Lower lobe of right lung (tissue), 2 donors: ENCODE measurements around the gene AKIP1. TPM values are rescaled to one million over a fixed set of nuclear protein-coding genes. Genes with fewer than 3 reads are reported as not detected.

Experiments used
- ATAC-seq, 2 donors: fragments of 200-7000 bp; cut with Tn5 transposase; one replicate each; pipeline ENCODE4 v1.9.1; 2020 to 2022; ENCODE audit warnings: mild to moderate bottlenecking in 2 of 2, moderate library complexity in 2 of 2
- DNase-seq: peaks from one replicate; pipeline ENCODE4 v3.0.0-alpha.2; 2020
- H3K27ac ChIP-seq: fragments of 200-600 bp; one replicate; pipeline ENCODE4 v1.8.0; 2022
- H3K27me3 ChIP-seq: fragments of 200-600 bp; one replicate; pipeline ENCODE4 v1.8.0; 2022; ENCODE audit warnings: low read depth
- H3K36me3 ChIP-seq: fragments of 200-600 bp; one replicate; pipeline ENCODE4 v1.8.0; 2022; ENCODE audit warnings: mild to moderate bottlenecking
- H3K4me1 ChIP-seq: fragments of 200-600 bp; one replicate; pipeline ENCODE4 v1.8.0; 2022
- H3K4me3 ChIP-seq: fragments of 200-600 bp; one replicate; pipeline ENCODE4 v1.8.0; 2022; ENCODE audit warnings: mild to moderate bottlenecking
- H3K9me3 ChIP-seq: fragments of 200-600 bp; one replicate; pipeline ENCODE4 v1.8.0; 2022
- intact Hi-C: fragments of 100-400 bp; cut with DNase I; formaldehyde crosslinking; loops from one replicate; pipeline ENCODE4 v1.11.0; 2022
- total RNA-seq: library from RNA; stranded (reverse); fragmentation: NEBNext Ultra II Directional; extraction: Animal tissue kit (Norgen Biotek cat#: 25700); gene quantifications from one replicate; pipeline ENCODE4 v1.2.1, GENCODE V29; 2021
- TF ChIP-seq, protein P1 (sequence below): fragments of 200-600 bp; IDR thresholded peaks from one replicate; pipeline ENCODE4 v1.8.0; 2022; ENCODE audit warnings: antibody characterized with exemption, mild to moderate bottlenecking
- donor health status: DM: no; HTN: yes; CAD: no; lungs with severe emphysema.

Gene AKIP1
- total RNA-seq, 1 donor from 2014 or later, result 24.1 TPM

DNA sequence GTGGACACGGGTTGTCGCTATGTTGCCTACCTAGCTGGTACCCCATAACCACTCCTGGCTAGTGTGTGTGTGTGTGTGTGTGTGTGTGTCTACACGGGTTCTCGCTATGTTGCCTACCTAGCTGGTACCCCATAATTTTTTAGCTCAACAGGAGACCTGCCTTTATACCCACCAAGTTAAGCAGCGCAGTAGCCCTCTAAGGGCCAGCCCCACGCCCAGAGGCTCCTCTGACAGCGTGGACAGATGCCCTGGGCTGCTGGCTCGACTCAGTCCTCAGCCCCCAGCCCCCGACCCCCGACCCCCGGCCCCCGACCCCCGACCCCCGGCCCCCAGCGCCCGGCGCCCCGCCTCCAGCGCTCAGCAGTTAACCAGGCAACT is 351 bp upstream of the AKIP1 start:
- peak overlapping the region; percentile 90 for H3K27ac ChIP-seq
- H3K27me3 ChIP-seq, result no peaks in the 10 kb centered on the region
- intact Hi-C loops, result no loop called here
- peaks cover 4% of the 10 kb centered on the region for H3K36me3 ChIP-seq
- H3K4me3 ChIP-seq, result peak overlapping the region; percentile 87
- ATAC-seq (peak; percentile 18 to 24), DNase-seq (no peak)
- TF ChIP-seq, protein P1, sequence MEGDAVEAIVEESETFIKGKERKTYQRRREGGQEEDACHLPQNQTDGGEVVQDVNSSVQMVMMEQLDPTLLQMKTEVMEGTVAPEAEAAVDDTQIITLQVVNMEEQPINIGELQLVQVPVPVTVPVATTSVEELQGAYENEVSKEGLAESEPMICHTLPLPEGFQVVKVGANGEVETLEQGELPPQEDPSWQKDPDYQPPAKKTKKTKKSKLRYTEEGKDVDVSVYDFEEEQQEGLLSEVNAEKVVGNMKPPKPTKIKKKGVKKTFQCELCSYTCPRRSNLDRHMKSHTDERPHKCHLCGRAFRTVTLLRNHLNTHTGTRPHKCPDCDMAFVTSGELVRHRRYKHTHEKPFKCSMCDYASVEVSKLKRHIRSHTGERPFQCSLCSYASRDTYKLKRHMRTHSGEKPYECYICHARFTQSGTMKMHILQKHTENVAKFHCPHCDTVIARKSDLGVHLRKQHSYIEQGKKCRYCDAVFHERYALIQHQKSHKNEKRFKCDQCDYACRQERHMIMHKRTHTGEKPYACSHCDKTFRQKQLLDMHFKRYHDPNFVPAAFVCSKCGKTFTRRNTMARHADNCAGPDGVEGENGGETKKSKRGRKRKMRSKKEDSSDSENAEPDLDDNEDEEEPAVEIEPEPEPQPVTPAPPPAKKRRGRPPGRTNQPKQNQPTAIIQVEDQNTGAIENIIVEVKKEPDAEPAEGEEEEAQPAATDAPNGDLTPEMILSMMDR, result no peak
- peaks cover 38% of the 10 kb centered on the region for H3K4me1 ChIP-seq
- H3K9me3 ChIP-seq, result no peaks in the 10 kb centered on the region

DNA sequence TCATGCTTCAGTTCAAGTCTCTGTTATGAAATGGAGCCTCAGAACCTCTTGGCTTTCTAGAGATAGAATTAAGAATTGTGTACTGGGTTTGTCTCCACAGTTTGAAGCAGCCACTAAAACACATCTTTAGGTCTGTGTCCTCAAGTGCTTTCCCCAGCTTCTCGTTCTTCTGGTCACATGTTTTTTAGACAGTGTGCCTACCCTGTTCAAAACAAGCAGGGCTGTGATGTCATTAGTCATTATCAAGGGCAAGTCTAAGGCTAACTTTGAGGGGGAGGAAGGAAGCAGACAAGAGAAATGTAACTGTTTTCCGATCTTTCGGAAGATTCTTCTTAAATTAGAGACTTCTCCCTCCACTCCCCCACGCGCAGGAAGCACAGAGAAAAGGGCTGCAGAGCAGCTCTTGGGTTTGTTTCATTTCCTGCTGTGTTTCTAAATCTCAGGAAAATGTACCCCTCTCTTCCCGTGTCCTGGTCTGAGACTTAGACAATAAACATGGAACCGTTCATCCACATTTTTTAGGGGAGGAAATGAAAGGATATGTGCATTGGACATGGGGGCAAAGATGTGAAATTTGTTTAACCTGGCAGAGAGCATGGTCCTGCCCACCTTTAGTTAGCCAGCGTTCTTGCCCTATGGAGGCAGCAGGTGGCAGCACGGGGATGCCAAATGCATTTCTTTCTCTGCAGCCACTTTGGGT is 3.1 kb downstream of the AKIP1 start:
- peak overlapping the region; percentile 24 for H3K4me3 ChIP-seq

GRCh38 chr11:8914661-8915018 is 3.7 kb downstream of the AKIP1 start:
- TF ChIP-seq, protein P1, result no peak
- Histone ChIP-seq H3K27ac (no peak overlapping the region), H3K4me3 (peak overlapping the region; percentile 24), H3K9me3 (no peaks in the 10 kb centered on the region), H3K27me3 (no peaks in the 10 kb centered on the region), H3K36me3 (peaks cover 37% of the 10 kb centered on the region), H3K4me1 (peaks cover 58% of the 10 kb centered on the region)
- intact Hi-C loops, result no loop called here
- no peak for ATAC-seq
- no peak for DNase-seq

More for the DNA sequence above, 3.1 kb downstream of the AKIP1 start:
- peaks cover 32% of the 10 kb centered on the region for H3K36me3 ChIP-seq
- H3K9me3 ChIP-seq, result no peaks in the 10 kb centered on the region
- ATAC-seq, result no peak
- peaks cover 61% of the 10 kb centered on the region for H3K4me1 ChIP-seq
- peak overlapping the region; percentile 42 for H3K27ac ChIP-seq
- TF ChIP-seq, protein P1, result peak; percentile 66
- intact Hi-C loops, result no loop called here
- DNase-seq, result no peak
- no peaks in the 10 kb centered on the region for H3K27me3 ChIP-seq

DNA sequence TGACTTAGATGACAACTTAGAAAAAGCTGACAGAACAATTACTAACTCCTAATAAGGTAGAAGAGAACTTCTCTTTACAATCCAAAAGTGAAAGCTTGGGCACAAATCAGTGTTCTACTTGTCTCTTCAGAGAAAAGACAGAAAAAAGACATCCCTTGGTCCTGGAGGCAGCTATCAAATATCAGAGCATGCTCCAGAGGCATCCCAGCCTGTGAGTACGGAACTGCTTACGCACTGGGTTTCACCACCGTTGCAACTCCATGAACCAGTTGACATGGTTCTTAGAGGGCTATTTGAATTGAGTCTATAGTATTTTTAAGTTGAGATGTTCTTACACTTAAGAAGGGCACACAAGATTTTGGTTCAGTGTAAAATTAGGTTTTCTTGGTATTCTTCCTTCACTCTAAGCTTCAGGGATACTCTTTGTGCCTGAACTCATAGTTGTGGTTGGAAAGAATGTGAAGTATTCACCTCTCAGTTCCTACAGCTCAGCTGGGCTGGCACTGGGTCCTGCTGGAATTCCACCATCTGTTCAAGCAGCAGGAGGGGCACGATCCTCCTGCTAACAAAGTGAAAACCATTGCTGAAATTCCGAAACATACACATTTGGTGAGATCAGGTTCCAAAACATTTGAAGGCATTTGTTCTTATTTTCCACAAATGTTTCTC is 6.3 kb downstream of the AKIP1 start:
- H3K9me3 ChIP-seq, result no peaks in the 10 kb centered on the region
- TF ChIP-seq, protein P1, result no peak
- peak overlapping the region; percentile 3 for H3K4me3 ChIP-seq
- H3K27ac ChIP-seq, result peak overlapping the region; percentile 69
- no peaks in the 10 kb centered on the region for H3K27me3 ChIP-seq
- DNase-seq (peak; percentile 75), ATAC-seq (peak; percentile 87 to 90)
- peaks cover 47% of the 10 kb centered on the region for H3K4me1 ChIP-seq
- intact Hi-C loops, result no loop called here
- H3K36me3 ChIP-seq, result peaks cover 64% of the 10 kb centered on the region

- no peak for ATAC-seq
- no peak for DNase-seq
- Histone ChIP-seq H3K27me3 (no peaks in the 10 kb centered on the region), H3K27ac (no peak overlapping the region), H3K4me3 (no peak overlapping the region), H3K4me1 (peaks cover 6% of the 10 kb centered on the region), H3K9me3 (no peaks in the 10 kb centered on the region), H3K36me3 (peaks cover 64% of the 10 kb centered on the region)
- intact Hi-C loops, result no loop called here
- TF ChIP-seq, protein P1, result no peak
These were observed 11.7 kb downstream of the AKIP1 start for GRCh38 chr11:8922691-8923090.
